ENCODE results near the gene SENP6.
"Not testable (repeated sequence)": the region's sequence is repeated elsewhere in the genome, so short reads cannot be mapped to it uniquely, and the experiment has no call there.

The SENP6 gene

GRCh38 chr6:75601304-75602245 lies at the start of gene SENP6:
TSS of gene SENP6 (plus strand) at chr6:75601880. CDS start at chr6:75602525, 645 bp downstream.
- peak; percentile 79 for DNase-seq

GRCh38 chr6:75556240-75556639 lies 45.4 kb upstream of the SENP6 start:
- no peak for DNase-seq

- DNase-seq, result no peak
These were observed 44.6 kb upstream of the SENP6 start for GRCh38 chr6:75557068-75557467.

GRCh38 chr6:75563032-75563431 lies 38.6 kb upstream of the SENP6 start:
- DNase-seq, result no peak

- DNase-seq, result no peak
These were observed 35.4 kb upstream of the SENP6 start for GRCh38 chr6:75566137-75566767.

GRCh38 chr6:75568100-75568499 lies 33.6 kb upstream of the SENP6 start:
- no peak for DNase-seq

- no peak for DNase-seq
These were observed 32.7 kb upstream of the SENP6 start for GRCh38 chr6:75568965-75569364.

GRCh38 chr6:75570671-75571070 lies 31.0 kb upstream of the SENP6 start:
- DNase-seq, result not testable (repeated sequence)

GRCh38 chr6:75572072-75572471 lies 29.6 kb upstream of the SENP6 start:
- DNase-seq, result no peak

GRCh38 chr6:75579951-75580350 lies 21.7 kb upstream of the SENP6 start:
- DNase-seq, result no peak

GRCh38 chr6:75581231-75581630 lies 20.4 kb upstream of the SENP6 start:
- no peak for DNase-seq

GRCh38 chr6:75584552-75584951 lies 17.1 kb upstream of the SENP6 start:
- DNase-seq, result not testable (repeated sequence)

- DNase-seq, result no peak
These were observed 12.7 kb upstream of the SENP6 start for GRCh38 chr6:75588948-75589347.

GRCh38 chr6:75590370-75590769 lies 11.3 kb upstream of the SENP6 start:
- no peak for DNase-seq

- DNase-seq, result not testable (repeated sequence)
These were observed 5.3 kb upstream of the SENP6 start for GRCh38 chr6:75596380-75596779.

GRCh38 chr6:75600768-75601167 lies 912 bp upstream of the SENP6 start:
- no peak for DNase-seq

- DNase-seq, result peak; percentile 76
These were observed 796 bp downstream of the SENP6 start for GRCh38 chr6:75602246-75603105.

- DNase-seq, result no peak
These were observed 1.4 kb downstream of the SENP6 start for GRCh38 chr6:75603106-75603420.

GRCh38 chr6:75604294-75604693 lies 2.6 kb downstream of the SENP6 start:
- no peak for DNase-seq

- DNase-seq, result no peak
These were observed 4.0 kb downstream of the SENP6 start for GRCh38 chr6:75605635-75606034.

- no peak for DNase-seq
These were observed 6.6 kb downstream of the SENP6 start for GRCh38 chr6:75608304-75608703.

- DNase-seq, result no peak
These were observed 7.4 kb downstream of the SENP6 start for GRCh38 chr6:75608956-75609533.

Measured in stimulated activated CD4-positive, alpha-beta T cell treated with anti-CD3 and anti-CD28 coated beads, Interleukin-15, amount 100 ng/mL, for 24 hours (primary cell).